HEK293T (cell line): ENCODE results near the gene PCDHA6.

ENCODE experiments used
- BHLHE40 ChIP-seq: fragments of 450-650 bp; IDR thresholded peaks from 2 replicates; pipeline ENCODE4 v1.6.1; 2016; ENCODE audit warnings: mild to moderate bottlenecking, moderate library complexity, borderline replicate concordance
- CTBP1 ChIP-seq: fragments of 450-650 bp; IDR thresholded peaks from 2 replicates; pipeline ENCODE4 v1.6.1; 2016; ENCODE audit warnings: borderline replicate concordance
- ELF4 ChIP-seq: fragments of 450-650 bp; IDR thresholded peaks from 2 replicates; pipeline ENCODE4 v1.6.1; 2017; ENCODE audit warnings: antibody characterized with exemption
- FOXA1 ChIP-seq: fragments of 450-650 bp; IDR thresholded peaks from 2 replicates; pipeline ENCODE4 v1.6.1; 2016; ENCODE audit warnings: mild to moderate bottlenecking
- FOXK2 ChIP-seq: fragments of 450-650 bp; IDR thresholded peaks from 2 replicates; pipeline ENCODE4 v1.6.1; 2016; ENCODE audit warnings: mild to moderate bottlenecking
- FOXM1 ChIP-seq: fragments of 450-650 bp; IDR thresholded peaks from 2 replicates; pipeline ENCODE4 v1.6.1; 2017; ENCODE audit warnings: mild to moderate bottlenecking, borderline replicate concordance
- HDGF ChIP-seq: fragments of 450-650 bp; IDR thresholded peaks from 2 replicates; pipeline ENCODE4 v1.6.1; 2017; ENCODE audit warnings: antibody characterized with exemption, borderline replicate concordance
- L3MBTL2 ChIP-seq: fragments of 450-650 bp; conservative IDR thresholded peaks from 2 replicates; pipeline ENCODE4 v1.6.1; 2016; ENCODE audit warnings: mild to moderate bottlenecking
- LEF1 ChIP-seq: fragments of 450-650 bp; IDR thresholded peaks from 2 replicates; pipeline ENCODE4 v1.6.1; 2017; ENCODE audit warnings: mild to moderate bottlenecking, borderline replicate concordance
- NFRKB ChIP-seq: fragments of 450-650 bp; IDR thresholded peaks from 2 replicates; pipeline ENCODE4 v1.6.1; 2016; ENCODE audit warnings: mild to moderate bottlenecking, moderate library complexity
- SP1 ChIP-seq: fragments of 450-650 bp; IDR thresholded peaks from 2 replicates; pipeline ENCODE4 v1.6.1; 2017
- SUZ12 ChIP-seq: fragments of 450-650 bp; IDR thresholded peaks from 2 replicates; pipeline ENCODE4 v1.6.1; 2016; ENCODE audit warnings: mild to moderate bottlenecking
- ZNF384 ChIP-seq: fragments of 450-650 bp; IDR thresholded peaks from 2 replicates; pipeline ENCODE4 v1.6.1; 2016

GRCh38 chr5:140840978-140841962 is 13.5 kb downstream of the PCDHA6 start, which contains the start of gene PCDHA8:
- no peak for TF ChIP-seq FOXM1
- no peak for TF ChIP-seq NFRKB
- no peak for TF ChIP-seq LEF1
- TF ChIP-seq ZNF384: no peak
- no peak for TF ChIP-seq BHLHE40
- TF ChIP-seq SUZ12: no peak
- TF ChIP-seq SP1: no peak
- TF ChIP-seq HDGF: no peak
- TF ChIP-seq FOXK2: no peak
- no peak for TF ChIP-seq CTBP1
- no peak for TF ChIP-seq L3MBTL2
- TF ChIP-seq FOXA1: no peak
- TF ChIP-seq ELF4: no peak
